Measurements from ENCODE around the gene GAL3ST3.
"Not testable (repeated sequence)": the region's sequence is repeated elsewhere in the genome, so short reads cannot be mapped to it uniquely, and the experiment has no call there.

GAL3ST3 gene

DNA sequence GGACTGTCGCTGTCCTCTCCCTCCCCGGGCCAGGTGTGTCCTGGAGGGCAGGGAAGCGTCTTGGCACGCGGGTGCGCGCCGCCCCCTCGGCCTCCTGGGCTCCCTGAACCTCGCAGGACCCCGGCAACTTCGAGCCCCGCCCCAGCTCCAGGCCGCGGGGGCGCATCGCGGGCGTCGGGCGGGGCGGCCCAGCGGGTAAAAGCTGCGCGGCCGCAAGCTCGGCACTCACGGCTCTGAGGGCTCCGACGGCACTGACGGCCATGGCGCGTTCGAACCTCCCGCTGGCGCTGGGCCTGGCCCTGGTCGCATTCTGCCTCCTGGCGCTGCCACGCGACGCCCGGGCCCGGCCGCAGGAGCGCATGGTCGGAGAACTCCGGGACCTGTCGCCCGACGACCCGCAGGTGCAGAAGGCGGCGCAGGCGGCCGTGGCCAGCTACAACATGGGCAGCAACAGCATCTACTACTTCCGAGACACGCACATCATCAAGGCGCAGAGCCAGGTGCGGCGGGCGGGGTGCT, 37.1 kb downstream of the GAL3ST3 start, which contains the start of gene CST6:
Gene CST6 (plus strand): TSS at position 224 of the 519 bp plus-strand sequence. CDS start 37 bp downstream, at position 261.
- TF ChIP-seq ZFX (IDR thresholded peaks at IDR 0.05; ENCODE audit: borderline replicate concordance): no peak
- TF ChIP-seq, protein P1, sequence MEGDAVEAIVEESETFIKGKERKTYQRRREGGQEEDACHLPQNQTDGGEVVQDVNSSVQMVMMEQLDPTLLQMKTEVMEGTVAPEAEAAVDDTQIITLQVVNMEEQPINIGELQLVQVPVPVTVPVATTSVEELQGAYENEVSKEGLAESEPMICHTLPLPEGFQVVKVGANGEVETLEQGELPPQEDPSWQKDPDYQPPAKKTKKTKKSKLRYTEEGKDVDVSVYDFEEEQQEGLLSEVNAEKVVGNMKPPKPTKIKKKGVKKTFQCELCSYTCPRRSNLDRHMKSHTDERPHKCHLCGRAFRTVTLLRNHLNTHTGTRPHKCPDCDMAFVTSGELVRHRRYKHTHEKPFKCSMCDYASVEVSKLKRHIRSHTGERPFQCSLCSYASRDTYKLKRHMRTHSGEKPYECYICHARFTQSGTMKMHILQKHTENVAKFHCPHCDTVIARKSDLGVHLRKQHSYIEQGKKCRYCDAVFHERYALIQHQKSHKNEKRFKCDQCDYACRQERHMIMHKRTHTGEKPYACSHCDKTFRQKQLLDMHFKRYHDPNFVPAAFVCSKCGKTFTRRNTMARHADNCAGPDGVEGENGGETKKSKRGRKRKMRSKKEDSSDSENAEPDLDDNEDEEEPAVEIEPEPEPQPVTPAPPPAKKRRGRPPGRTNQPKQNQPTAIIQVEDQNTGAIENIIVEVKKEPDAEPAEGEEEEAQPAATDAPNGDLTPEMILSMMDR (IDR thresholded peaks at IDR 0.05): no peak
- no peak within 1 kb of the TSS for H3K27ac ChIP-seq

DNA sequence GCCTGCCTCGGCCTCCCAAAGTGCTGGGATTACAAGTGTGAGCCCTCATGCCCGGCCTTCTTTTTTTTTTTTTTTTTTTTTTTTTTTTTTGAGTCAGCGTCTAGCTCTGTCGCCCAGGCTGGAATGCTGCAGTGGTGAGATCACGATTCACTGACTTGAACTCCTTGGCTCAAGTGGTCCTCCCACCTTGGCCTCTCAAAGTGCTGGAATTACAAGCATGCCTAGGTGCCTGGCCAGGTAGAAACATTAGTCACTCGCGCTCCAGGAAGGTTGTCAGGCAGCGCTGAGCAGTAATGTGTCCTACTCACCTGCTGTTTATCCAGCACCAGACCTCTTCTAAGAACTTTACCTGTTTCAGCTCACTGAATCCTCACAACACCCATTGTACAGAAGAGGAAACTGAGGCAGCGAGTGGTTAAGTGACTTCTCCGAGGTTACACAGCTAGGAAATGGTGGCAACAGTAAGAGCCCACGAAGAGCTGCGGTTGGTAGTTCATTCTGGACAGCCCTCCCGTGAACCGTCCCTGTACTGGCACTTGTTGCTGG, 37.6 kb downstream of the GAL3ST3 start:
- TF ChIP-seq, protein P1 (IDR thresholded peaks at IDR 0.05): no peak
- no peak for TF ChIP-seq ZFX (IDR thresholded peaks at IDR 0.05; ENCODE audit: borderline replicate concordance)
- no peak overlapping the region for H3K27ac ChIP-seq

DNA sequence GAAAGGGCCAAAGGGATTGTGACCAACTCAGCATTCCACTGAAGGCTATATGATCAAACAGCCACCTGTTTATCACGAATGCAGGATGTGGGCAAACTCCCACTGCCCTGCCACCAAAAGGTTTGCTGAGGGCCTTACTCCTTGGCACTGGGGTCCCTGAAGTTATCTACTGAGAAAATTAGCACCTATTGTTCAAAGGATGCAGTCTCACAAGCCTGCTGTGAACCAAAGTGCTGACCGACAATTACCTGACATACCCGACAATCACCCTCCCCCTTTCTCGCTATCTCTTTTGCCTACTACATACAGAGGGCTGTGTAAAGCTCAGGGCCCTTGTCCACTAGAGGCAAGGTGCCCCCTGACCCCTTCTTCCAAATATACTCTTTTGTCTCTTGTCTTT, 38.9 kb downstream of the GAL3ST3 start:
- H3K27ac ChIP-seq: not testable (repeated sequence)

DNA sequence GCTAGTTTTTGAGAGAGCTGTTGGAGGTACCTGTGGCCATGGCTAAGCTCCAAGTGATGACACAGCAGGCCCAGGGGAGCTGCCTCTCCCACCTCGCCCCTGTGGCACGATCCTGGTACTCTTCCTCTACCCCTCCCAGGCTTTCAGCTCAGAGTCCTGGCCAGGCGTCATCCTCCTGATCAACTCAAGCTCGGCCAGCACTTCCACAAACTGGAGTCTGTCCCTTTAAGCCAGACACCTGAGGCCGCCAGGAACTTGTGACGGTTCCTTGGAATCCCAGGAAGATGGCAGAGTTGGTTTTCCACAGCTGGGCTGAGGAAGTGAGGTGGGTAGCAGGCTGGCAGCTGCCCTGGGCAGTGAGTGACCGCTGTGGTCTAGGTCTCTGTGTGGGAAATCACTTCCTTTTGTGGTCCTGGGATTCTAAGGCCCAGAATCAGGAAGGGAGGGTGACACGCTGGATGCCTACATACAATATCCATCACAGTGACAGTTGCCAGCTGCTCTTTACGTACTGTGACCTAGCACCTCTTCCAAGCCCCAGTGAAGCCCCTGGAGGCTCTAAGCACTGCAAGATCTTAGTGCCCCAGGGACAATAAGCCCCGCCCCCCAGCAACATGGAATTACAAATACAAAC, 40.4 kb downstream of the GAL3ST3 start:
- H3K27ac ChIP-seq: no peak overlapping the region
- no peak for TF ChIP-seq ZFX (IDR thresholded peaks at IDR 0.05; ENCODE audit: borderline replicate concordance)
- TF ChIP-seq, protein P1 (IDR thresholded peaks at IDR 0.05): no peak

DNA sequence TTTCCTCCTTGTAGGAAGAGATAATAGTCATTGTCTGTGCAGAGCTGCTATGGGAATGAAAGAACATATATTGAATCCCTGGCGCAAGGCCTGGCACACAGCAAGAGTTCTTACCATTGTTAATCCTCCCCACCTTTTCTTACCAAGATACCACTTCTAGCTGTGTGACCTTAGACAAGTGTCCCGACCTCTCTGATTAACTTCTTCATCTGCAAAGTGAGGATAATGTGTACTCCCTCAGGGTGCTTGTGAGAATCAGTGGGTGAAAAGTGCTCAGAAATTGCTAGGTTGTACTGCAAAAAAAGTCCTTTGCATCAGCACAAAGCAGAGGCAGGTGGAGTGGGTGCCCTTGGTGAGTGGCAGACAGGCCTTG, 40.9 kb downstream of the GAL3ST3 start:
- no peak for TF ChIP-seq ZFX (IDR thresholded peaks at IDR 0.05; ENCODE audit: borderline replicate concordance)
- TF ChIP-seq, protein P1 (IDR thresholded peaks at IDR 0.05): no peak
- H3K27ac ChIP-seq: no peak overlapping the region

DNA sequence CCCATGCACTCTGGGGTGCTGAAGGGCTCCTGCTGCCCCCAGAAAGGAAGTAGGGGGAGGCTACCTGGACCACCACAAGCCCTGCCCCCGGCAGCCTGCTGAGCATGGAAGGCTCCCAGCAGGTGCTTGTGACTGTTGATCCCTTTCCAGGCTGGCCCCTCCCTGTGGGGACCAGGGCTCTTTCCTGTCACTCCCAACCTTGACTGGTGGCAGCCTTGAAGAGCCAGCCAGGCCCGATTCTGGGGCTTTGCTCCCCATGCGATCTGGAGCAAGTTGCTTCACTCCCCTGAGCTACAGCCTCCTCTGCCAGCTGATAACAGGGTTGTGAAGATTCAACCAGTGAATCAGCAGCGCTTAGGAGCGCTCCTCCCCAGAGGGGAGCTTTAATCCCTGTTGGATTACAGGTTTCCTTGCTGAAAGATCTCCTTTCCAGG, 41.7 kb downstream of the GAL3ST3 start:
- no peak overlapping the region for H3K27ac ChIP-seq
- TF ChIP-seq ZFX (IDR thresholded peaks at IDR 0.05; ENCODE audit: borderline replicate concordance): no peak

DNA sequence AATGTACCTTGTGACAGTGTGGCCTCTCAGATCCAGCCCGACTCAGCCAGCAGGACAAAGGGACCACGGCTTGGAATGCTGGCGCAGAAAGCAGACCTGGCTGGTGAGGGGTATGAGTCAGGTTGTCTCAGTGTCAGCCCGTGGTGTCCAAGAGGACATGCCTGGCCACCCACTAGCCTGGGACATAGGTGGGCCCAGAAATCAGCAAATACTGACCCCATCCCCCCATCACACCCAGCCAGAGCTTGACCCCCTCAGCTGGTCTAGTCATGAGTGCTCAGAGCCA, 42.1 kb downstream of the GAL3ST3 start:
- no peak overlapping the region for H3K27ac ChIP-seq

DNA sequence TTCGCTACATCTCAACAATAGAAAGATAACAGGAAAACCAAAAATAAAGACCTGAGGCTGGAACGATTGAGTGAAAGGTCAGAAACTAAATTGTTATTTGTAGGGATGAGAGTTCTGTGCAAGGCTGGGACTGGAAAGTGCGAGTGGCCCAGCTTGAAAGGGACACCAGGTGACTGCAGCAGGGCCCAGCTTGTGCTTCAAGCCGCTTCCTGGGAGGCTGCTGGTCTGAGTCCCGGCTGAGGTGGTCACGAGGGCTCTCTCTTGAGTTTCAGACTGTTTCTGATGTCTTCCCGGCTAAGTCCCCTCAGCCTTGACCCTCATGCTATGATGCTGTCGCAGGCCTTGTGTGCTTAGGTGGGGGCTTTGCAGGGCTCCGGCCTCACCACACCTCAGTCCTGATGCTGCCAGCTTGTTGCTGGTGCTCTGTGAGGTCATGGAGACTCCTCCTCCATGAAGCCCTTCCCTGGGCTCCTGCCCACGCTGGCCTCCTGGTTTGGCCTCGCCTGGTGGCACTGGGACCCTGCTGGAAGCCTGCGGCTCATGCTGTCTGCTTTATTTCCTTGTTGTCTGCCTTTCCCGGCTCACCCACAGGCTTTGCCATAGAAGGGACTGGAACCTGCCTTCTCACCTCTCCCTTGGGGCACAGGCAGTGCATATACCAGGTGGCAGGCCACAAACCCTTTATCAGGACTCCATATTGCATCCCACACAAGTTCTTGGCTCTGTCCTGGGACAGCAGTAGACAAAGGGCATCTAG, 42.6 kb downstream of the GAL3ST3 start:
- TF ChIP-seq ZFX (IDR thresholded peaks at IDR 0.05; ENCODE audit: borderline replicate concordance): no peak
- TF ChIP-seq, protein P1 (IDR thresholded peaks at IDR 0.05): no peak
- H3K27ac ChIP-seq: no peak overlapping the region

More for the DNA sequence above, 42.1 kb downstream of the GAL3ST3 start:
- no peak for TF ChIP-seq ZFX (IDR thresholded peaks at IDR 0.05; ENCODE audit: borderline replicate concordance)
- TF ChIP-seq, protein P1 (IDR thresholded peaks at IDR 0.05): no peak
